GM18873 (cell line): Measurements from ENCODE around the gene MPC2.

Experiments
- ATAC-seq: cut with Tn5 transposase; IDR thresholded peaks from one replicate; pipeline ENCODE4 v1.9.1; 2021; ENCODE audit warnings: mild to moderate bottlenecking, moderate library complexity, moderate number of reproducible peaks; ENCODE audit not compliant: unreplicated experiment, low FRiP score

MPC2 gene

DNA sequence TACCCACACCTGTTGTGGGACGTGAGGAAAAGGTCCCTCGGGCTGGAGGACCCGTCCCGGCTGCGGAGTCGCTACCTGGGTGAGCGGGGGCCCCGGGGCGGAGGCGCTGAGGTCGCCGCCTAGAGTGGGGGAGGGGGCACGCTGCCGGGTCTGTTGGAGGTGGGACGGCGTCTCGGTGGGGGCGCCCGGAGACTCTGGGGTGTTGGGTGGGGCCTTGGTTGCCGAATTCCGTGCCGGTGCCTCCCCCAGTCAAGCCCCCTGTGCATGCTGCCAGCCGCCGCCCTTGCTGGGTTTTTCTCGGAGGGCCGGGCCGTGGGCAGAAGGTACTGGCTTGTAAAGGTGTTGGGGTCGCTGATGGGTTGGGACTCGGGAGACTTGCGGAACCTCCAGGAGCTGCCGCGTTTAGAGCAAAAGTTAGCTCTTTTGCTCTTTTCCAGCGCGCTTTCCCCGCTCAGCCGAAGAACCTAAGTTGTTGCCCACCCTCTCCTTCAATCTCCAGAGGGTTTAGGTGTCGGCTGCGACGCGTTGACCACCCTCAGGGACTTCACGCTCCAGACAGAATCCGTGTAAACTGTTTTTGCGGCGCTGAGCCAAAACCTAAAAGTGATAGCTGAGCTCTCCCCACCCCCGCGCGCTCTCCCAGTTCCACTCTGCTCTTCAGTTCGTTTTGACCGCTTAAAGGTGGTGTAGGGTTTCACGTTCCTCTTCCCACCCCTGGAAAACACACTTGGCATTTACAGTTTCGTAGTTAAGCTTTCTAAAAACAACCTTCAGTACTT is at the start of gene MPC2:
TSS of gene MPC2 (minus strand) at position 143 of the 779 bp plus-strand sequence. CDS start 1,231 bp downstream, outside the sequence.
- ATAC-seq = peak; percentile 15

DNA sequence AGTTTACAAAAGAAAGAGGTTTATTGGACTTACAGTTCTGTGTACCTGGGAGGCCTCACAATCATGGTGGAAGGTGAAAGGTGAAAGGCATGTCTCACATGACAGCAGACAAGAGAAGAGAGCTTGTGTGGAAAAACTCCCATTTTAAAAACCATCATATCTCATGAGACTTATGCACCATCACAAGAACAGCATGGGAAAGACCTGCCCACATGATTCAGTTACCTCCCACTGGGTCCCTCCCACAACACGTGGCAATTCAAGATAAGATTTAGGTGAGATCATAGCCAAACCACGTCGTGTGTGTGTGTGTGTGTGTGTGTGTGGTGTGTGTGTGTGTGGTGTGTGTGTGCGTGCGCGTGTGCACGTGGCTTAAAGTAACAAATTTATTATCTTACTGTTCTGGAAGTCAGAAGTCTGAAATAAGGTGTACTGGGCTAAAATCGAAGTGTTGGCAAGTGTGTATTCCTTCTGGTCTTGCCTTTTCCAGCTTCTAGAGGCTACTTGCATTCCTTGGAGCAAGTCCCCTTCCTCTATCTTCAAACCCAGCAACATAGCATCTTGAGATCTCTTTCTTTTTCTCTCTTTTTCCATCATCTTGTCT is 48.1 kb upstream of the MPC2 start:
- no peak for ATAC-seq

- ATAC-seq = no peak
Observed at GRCh38 chr1:167983797-167984420, 47.0 kb upstream of the MPC2 start.

GRCh38 chr1:167981933-167982332 is 45.1 kb upstream of the MPC2 start:
- no peak for ATAC-seq

- ATAC-seq = no peak
Observed at GRCh38 chr1:167977245-167977644, 40.4 kb upstream of the MPC2 start.

GRCh38 chr1:167974698-167975097 is 37.8 kb upstream of the MPC2 start:
- ATAC-seq = no peak

GRCh38 chr1:167973832-167974231 is 37.0 kb upstream of the MPC2 start:
- no peak for ATAC-seq

DNA sequence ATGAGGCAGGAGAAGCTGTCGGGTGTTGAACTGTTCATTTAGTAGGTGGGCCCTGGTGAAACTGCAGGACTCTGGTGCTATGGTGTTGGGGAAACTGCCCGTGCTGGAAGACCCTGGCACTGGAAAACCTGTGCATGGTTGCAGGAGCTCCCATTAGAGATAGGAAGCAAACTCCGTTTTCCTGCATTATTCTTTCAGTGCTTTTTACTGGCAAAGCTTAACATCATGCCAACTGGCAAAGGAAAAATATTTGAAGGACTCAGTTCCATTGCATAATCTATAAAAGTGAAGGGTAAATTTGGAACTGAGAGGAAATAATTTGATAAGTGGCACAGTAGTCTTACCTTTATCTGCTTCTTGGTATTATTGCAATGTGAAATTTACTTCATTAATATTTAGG is 31.7 kb upstream of the MPC2 start:
- no peak for ATAC-seq

- no peak for ATAC-seq
Observed at GRCh38 chr1:167966050-167966449, 29.2 kb upstream of the MPC2 start.

DNA sequence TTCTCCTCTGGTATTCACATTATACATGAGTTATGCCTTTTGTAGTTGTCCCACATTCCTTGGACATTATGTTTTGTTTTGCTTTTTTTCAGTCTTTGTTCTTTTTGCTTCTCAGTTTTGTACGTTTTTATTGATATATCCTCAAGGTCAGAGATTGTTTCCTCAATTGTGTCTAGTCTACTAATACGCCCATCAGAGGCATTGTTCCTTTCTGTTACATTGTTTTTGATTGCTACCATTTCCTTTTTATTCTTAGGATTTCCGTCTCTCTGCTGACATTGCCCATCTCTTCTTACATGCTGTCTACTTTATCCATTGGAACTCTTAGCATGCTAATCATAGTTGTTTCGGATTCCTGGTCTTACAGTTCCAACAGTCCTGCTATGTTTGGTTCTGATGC is 27.8 kb upstream of the MPC2 start:
- ATAC-seq = no peak

DNA sequence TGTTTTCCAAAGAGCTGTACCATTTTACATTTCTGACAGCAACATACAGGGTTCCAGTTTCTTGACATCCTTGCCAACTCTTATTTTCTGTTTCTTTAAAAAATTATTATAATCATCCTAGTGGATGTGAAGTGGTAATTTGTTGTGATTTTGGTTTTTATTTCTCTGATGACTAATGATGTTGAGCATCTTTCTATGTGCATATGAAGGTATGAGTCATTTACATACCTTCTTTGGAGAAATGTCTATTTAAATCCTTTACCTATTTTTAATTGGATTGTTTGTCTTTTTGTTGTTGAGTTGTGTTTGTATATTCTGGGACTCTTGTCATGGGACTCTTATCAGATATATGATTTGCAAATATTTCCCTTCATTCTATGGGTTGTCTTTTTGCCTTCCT is 20.8 kb upstream of the MPC2 start:
- ATAC-seq = no peak

DNA sequence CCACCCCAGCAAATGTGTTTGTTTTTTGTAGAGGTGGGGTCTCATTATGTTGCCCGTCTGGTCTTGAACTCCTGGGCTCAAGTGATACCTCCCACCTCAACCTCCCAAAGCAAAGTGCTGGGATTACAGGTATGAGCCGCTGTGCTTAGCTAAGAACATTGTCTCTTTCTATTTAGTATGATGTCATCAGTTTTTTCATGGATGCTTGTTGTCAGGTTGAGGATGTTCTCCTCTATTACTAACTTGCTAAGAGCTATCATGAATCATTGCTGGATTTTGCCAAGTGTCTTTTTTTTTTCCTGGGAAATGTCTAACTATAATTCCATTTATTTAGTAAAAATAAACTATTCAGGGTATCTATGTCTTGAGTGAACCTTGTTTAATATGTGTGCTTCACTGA is 19.0 kb upstream of the MPC2 start:
- ATAC-seq = no peak

GRCh38 chr1:167950569-167950968 is 13.7 kb upstream of the MPC2 start:
- ATAC-seq = no peak

- ATAC-seq = no peak
Observed at GRCh38 chr1:167949785-167950184, 12.9 kb upstream of the MPC2 start.

- no peak for ATAC-seq
Observed at GRCh38 chr1:167947733-167948132, 10.9 kb upstream of the MPC2 start.

DNA sequence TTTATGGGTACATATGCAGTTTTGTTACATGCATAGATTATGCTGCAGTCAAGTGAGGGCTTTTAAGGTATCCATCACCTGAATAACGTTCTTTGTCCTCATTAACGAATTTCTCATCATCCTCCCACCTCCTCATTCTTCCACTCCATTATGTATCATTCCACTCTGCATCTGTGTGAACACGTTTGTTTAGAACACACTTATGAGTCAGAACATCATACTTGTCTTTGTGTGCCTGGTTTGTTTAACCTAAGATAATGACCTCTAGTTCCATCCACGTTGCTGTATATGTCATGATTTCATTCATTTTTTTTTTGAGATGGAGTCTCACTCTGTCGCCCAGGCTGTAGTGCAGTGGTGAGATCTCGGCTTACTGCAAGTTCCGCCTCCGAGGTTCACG is 6.7 kb upstream of the MPC2 start:
- ATAC-seq = no peak

GRCh38 chr1:167940264-167940663 is 3.4 kb upstream of the MPC2 start:
- ATAC-seq = no peak

- no peak for ATAC-seq
Observed at GRCh38 chr1:167938080-167938636, 1.3 kb upstream of the MPC2 start.

- ATAC-seq = no peak
Observed at GRCh38 chr1:167937709-167938010, 788 bp upstream of the MPC2 start.

- ATAC-seq = peak; percentile 71
Observed at GRCh38 chr1:167936068-167936929, 573 bp downstream of the MPC2 start, which contains the start of gene DCAF6. Gene DCAF6 (plus strand): TSS chr1:167936683. CDS start chr1:167936912, 229 bp downstream.
